K562 (cell line): ENCODE measurements around the gene TLR8. TPM values are rescaled to one million over a fixed set of nuclear protein-coding genes. Genes with fewer than 3 reads are reported as not detected.

ENCODE experiments used
- AFF4 ChIP-seq: sonication (generic); formaldehyde crosslinking; IDR thresholded peaks from 2 replicates; pipeline ENCODE4 v1.8.0; 2023; ENCODE audit warnings: mild to moderate bottlenecking, missing genetic modification reagents
- ARID1B ChIP-seq: fragments of 450-650 bp; IDR thresholded peaks from 2 replicates; pipeline ENCODE4 v1.6.1; 2016; ENCODE audit warnings: antibody characterized with exemption, mild to moderate bottlenecking, inconsistent platforms
- BHLHE40 ChIP-seq: IDR thresholded peaks from 2 replicates; pipeline ENCODE4 v1.6.1; 2011; ENCODE audit warnings: low read length, improper control_type of control experiment
- BRD9 ChIP-seq: fragments of 450-650 bp; IDR thresholded peaks from 2 replicates; pipeline ENCODE4 v1.6.1; 2018; ENCODE audit warnings: low read depth; ENCODE audit not compliant: partially characterized antibody
- KLF6 ChIP-seq: fragments of 250-450 bp; sonication (Bioruptor Pico); IDR thresholded peaks from 2 replicates; pipeline ENCODE4 v1.4.0; 2020; ENCODE audit warnings: mild to moderate bottlenecking, moderate library complexity, borderline replicate concordance
- MAX ChIP-seq: sonication (generic); formaldehyde crosslinking; IDR thresholded peaks from 2 replicates; pipeline ENCODE4 v1.9.0; 2022; ENCODE audit warnings: mild to moderate bottlenecking, missing genetic modification reagents
- MECOM ChIP-seq: fragments of 250-450 bp; sonication (Bioruptor Pico); IDR thresholded peaks from 2 replicates; pipeline ENCODE4 v1.8.0; 2022; ENCODE audit warnings: inconsistent platforms
- MEF2D ChIP-seq: conservative IDR thresholded peaks from 2 replicates; pipeline ENCODE4 v1.6.1; 2016; ENCODE audit warnings: low read depth, missing genetic modification characterization, missing compliant biosample characterization
- NFIC ChIP-seq: fragments of 450-650 bp; IDR thresholded peaks from 2 replicates; pipeline ENCODE4 v1.6.1; 2017; ENCODE audit warnings: mild to moderate bottlenecking, inconsistent platforms
- PYGO2 ChIP-seq: fragments of 450-650 bp; IDR thresholded peaks from 2 replicates; pipeline ENCODE4 v1.6.1; 2016; ENCODE audit warnings: mild to moderate bottlenecking, missing genetic modification characterization, moderate library complexity, missing compliant biosample characterization
- RNF219 ChIP-seq: fragments of 250-450 bp; sonication (Bioruptor Pico); IDR thresholded peaks from 2 replicates; pipeline ENCODE4 v1.5.0; 2022; ENCODE audit warnings: mild to moderate bottlenecking
- SMAD2 ChIP-seq: fragments of 150-350 bp; IDR thresholded peaks from 2 replicates; pipeline ENCODE4 v1.6.1; 2014; ENCODE audit warnings: low read depth, mild to moderate bottlenecking, low read length
- SNRNP70 ChIP-seq: fragments of 200-400 bp; formaldehyde crosslinking; optimal IDR thresholded peaks from 2 replicates; pipeline ENCODE3; 2017; ENCODE audit warnings: low read depth, low read length
- UBTF ChIP-seq, 2 experiments: IDR thresholded peaks; 2 replicates each; pipeline ENCODE4 v1.6.1; 2012; ENCODE audit warnings: improper control_type of control experiment in 2 of 2, low read depth in 2 of 2, low read length in 2 of 2, borderline replicate concordance in 1 of 2
- ZNF134 ChIP-seq: fragments of 250-450 bp; sonication (Bioruptor Pico); conservative IDR thresholded peaks from 2 replicates; pipeline ENCODE4 v1.4.0; 2020
- ZNF263 ChIP-seq: sonication (generic); formaldehyde crosslinking; IDR thresholded peaks from 2 replicates; pipeline ENCODE4 v1.8.0; 2022; ENCODE audit warnings: mild to moderate bottlenecking, missing genetic modification reagents, borderline replicate concordance
- ZNF584 ChIP-seq: fragments of 200-800 bp; sonication (Bioruptor generic); IDR thresholded peaks from 2 replicates; pipeline ENCODE4 v1.6.1; 2016; ENCODE audit warnings: low read depth, mild to moderate bottlenecking, missing genetic modification characterization, missing compliant biosample characterization
- polyA plus RNA-seq, 8 experiments: library from polyadenylated mRNA; depleted of rRNA in 4 of 8; stranded (reverse) in 5 of 8; unstranded in 3 of 8; fragments of >200 nt; fragmentation: Nextera tagmentation in 2 of 8; fragmentation: Illumina TruSeq in 1 of 8; extraction: Ambion mirVana in 2 of 8; extraction: Trizol in 1 of 8; gene quantifications; 2 replicates each; pipeline versions ENCODE4 v1.2.1 to v1.2.3, GENCODE V29; 2011 to 2014; ENCODE audit warnings: inconsistent platforms in 1 of 8, missing spikeins in 1 of 8
- total RNA-seq, 7 experiments: library from RNA; depleted of rRNA in 6 of 7; stranded (reverse); fragments of >200 nt in 6 of 7; fragmentation: Illumina TruSeq in 2 of 7; extraction: Trizol in 2 of 7; gene quantifications; 2 replicates each; pipeline versions ENCODE4 v1.2.1 to v1.2.3, GENCODE V29; 2011 to 2021; ENCODE audit warnings: low replicate concordance in 1 of 7

TLR8 gene
- total and polyA plus RNA-seq, 9 of the 15 experiments (the other 6 are each of a cell fraction or from before 2014, with no cell fraction given) = not detected

- TF ChIP-seq RNF219 (CRISPR knock-in tag) (peak; percentile 82; the same call in 1 of the 2 replicates), ZNF134 (CRISPR knock-in tag) (peak; percentile 63), ZNF584 (CRISPR knock-in tag) (peak; percentile 98), ARID1B (peak; percentile 28; the same call in 1 of the 2 replicates), PYGO2 (tag) (peak; percentile 74; the same call in 1 of the 2 replicates), MEF2D (peak; percentile 88), KLF6 (CRISPR knock-in tag) (peak; percentile 77; the same call in 1 of the 2 replicates), ZNF263 (CRISPR knock-in tag) (no peak), UBTF (IDR thresholded peaks at IDR 0.05; ENCODE audit: borderline replicate concordance in 1 of 2, low read depth in 2 of 2, low read length in 2 of 2) (0 out of 4 replicates have a peak, but pooled peaks of 1 of the 2 experiments have one; percentile 16), SNRNP70 (no peak), NFIC (peak; percentile 78), SMAD2 (no peak), AFF4 (CRISPR knock-in tag) (no peak; the same call in 1 of the 2 replicates), MECOM (CRISPR knock-in tag) (peak; percentile 73), MAX (peak; percentile 64), BRD9 (peak; percentile 71), BHLHE40 (peak; percentile 12; the same call in 1 of the 2 replicates)
Measured at GRCh38 chrX:12955882-12956703, 49.7 kb downstream of the TLR8 start (continued).
